Ammon's horn (tissue), 1 donor: ENCODE results near the gene SPSB1.

Experiments
- DNase-seq: peaks from one replicate; pipeline ENCODE4 v3.0.0-alpha.2; 2016; ENCODE audit warnings: low spot score

The SPSB1 gene

GRCh38 chr1:9260059-9260766 lies 32.5 kb upstream of the SPSB1 start:
- DNase-seq = no peak

GRCh38 chr1:9261496-9261895 lies 31.2 kb upstream of the SPSB1 start:
- no peak for DNase-seq

GRCh38 chr1:9262096-9262986 lies 30.4 kb upstream of the SPSB1 start:
- DNase-seq = no peak

- DNase-seq = no peak
These were observed 29.3 kb upstream of the SPSB1 start for GRCh38 chr1:9263276-9263855.

GRCh38 chr1:9263984-9264872 lies 28.5 kb upstream of the SPSB1 start:
- no peak for DNase-seq

- no peak for DNase-seq
These were observed 27.7 kb upstream of the SPSB1 start for GRCh38 chr1:9265037-9265436.

- DNase-seq = no peak
These were observed 26.7 kb upstream of the SPSB1 start for GRCh38 chr1:9265968-9266367.

- DNase-seq = no peak
These were observed 25.4 kb upstream of the SPSB1 start for GRCh38 chr1:9267352-9267686.

- no peak for DNase-seq
These were observed 24.7 kb upstream of the SPSB1 start for GRCh38 chr1:9267827-9268581.

GRCh38 chr1:9269078-9269501 lies 23.6 kb upstream of the SPSB1 start:
- DNase-seq = no peak

- no peak for DNase-seq
These were observed 23.0 kb upstream of the SPSB1 start for GRCh38 chr1:9269721-9270120.

- no peak for DNase-seq
These were observed 22.3 kb upstream of the SPSB1 start for GRCh38 chr1:9270290-9270883.

GRCh38 chr1:9271283-9271682 lies 21.4 kb upstream of the SPSB1 start:
- no peak for DNase-seq

GRCh38 chr1:9271861-9272595 lies 20.7 kb upstream of the SPSB1 start:
- no peak for DNase-seq

- no peak for DNase-seq
These were observed 19.5 kb upstream of the SPSB1 start for GRCh38 chr1:9273177-9273576.

GRCh38 chr1:9275161-9275560 lies 17.5 kb upstream of the SPSB1 start:
- no peak for DNase-seq

GRCh38 chr1:9275567-9276034 lies 17.1 kb upstream of the SPSB1 start:
- DNase-seq = no peak

GRCh38 chr1:9278116-9278515 lies 14.6 kb upstream of the SPSB1 start:
- no peak for DNase-seq

- no peak for DNase-seq
These were observed 14.0 kb upstream of the SPSB1 start for GRCh38 chr1:9278585-9279153.
